OCI-LY3 (cell line): Measurements from ENCODE around the gene PHKA1.
"Not testable (repeated sequence)": the region's sequence is repeated elsewhere in the genome, so short reads cannot be mapped to it uniquely, and the experiment has no call there.

Source experiments
- EZH2phosphoT487 ChIP-seq: fragments of 200-600 bp; shearing (Covaris generic); IDR thresholded peaks from 2 replicates; pipeline ENCODE4 v1.6.1; 2018; ENCODE audit warnings: antibody characterized with exemption, mixed run types, low read depth
- TF ChIP-seq, protein P1 (sequence below): fragments of 200-600, 300-600 bp; sonication (generic); IDR thresholded peaks from 2 replicates; pipeline ENCODE4 v1.5.1; 2014; ENCODE audit warnings: antibody characterized with exemption, low read length, low read depth

DNA sequence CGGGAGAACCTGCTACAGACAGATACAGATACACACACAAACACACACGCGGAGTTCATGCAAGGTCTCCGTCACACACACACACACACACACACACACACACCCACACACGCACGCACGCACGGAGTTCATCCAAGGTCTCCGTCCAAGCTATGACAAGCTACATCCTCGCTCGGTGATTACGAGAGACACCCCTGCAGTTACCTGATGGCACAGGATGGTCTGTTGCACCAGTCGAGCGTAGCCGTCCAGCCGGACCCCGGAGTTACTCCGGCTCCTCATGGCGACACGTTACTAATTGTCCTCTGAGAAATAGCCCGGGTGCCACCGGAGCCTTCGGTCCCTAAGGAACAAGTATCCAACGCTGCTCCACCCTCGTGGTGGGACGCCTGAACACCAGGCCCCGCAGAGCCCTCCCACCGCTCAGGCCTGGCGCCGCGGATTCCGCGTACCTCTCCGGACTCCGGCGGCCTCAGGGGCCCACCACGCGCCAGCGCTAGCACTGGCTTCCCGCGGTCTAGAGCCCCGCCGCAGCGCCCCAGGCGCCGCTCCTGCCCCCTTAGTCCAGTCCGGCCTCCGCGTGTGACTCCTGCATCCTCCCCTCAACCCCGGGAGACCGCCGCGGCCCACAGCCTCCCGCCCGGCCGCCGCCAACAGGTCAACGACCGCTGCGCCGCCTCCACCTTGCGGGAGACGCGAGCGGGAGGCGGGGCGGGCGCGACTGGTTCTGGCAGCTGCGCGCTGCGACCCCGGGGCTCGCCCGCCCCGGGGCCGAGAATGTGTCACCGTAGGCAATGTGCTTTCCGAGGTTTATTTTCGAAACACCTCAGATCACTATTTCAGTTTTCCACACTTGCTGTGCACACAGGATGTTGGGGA is at the start of gene PHKA1:
- TF ChIP-seq, protein P1, sequence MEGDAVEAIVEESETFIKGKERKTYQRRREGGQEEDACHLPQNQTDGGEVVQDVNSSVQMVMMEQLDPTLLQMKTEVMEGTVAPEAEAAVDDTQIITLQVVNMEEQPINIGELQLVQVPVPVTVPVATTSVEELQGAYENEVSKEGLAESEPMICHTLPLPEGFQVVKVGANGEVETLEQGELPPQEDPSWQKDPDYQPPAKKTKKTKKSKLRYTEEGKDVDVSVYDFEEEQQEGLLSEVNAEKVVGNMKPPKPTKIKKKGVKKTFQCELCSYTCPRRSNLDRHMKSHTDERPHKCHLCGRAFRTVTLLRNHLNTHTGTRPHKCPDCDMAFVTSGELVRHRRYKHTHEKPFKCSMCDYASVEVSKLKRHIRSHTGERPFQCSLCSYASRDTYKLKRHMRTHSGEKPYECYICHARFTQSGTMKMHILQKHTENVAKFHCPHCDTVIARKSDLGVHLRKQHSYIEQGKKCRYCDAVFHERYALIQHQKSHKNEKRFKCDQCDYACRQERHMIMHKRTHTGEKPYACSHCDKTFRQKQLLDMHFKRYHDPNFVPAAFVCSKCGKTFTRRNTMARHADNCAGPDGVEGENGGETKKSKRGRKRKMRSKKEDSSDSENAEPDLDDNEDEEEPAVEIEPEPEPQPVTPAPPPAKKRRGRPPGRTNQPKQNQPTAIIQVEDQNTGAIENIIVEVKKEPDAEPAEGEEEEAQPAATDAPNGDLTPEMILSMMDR, result not testable (repeated sequence)
- TF ChIP-seq EZH2phosphoT487, result not testable (repeated sequence)
